Loucy (cell line): ENCODE results near the gene HABP4.

Experiments
- CTCF ChIP-seq: fragments of 200-600 bp; sonication (generic); conservative IDR thresholded peaks from 2 replicates; pipeline ENCODE4 v1.5.1; 2014; ENCODE audit warnings: mild to moderate bottlenecking, antibody characterized with exemption, low read length
- EZH2phosphoT487 ChIP-seq: fragments of 200-600 bp; IDR thresholded peaks from 2 replicates; pipeline ENCODE4 v1.6.1; 2018; ENCODE audit warnings: antibody characterized with exemption, mild to moderate bottlenecking, moderate library complexity, borderline replicate concordance

- TF ChIP-seq CTCF = no peak
- TF ChIP-seq EZH2phosphoT487 = no peak
These were observed 9.2 kb upstream of the HABP4 start for GRCh38 chr9:96440671-96441199.
